Measurements from ENCODE around the gene CEP290. TPM values are rescaled to one million over a fixed set of nuclear protein-coding genes. Genes with fewer than 3 reads are reported as not detected.

Gene CEP290
- total and polyA plus RNA-seq, 10 of the 15 experiments (the other 5 are each of a cell fraction or from before 2014, with no cell fraction given), result 4.8 to 15.7 (median 10.7) TPM

- ATAC-seq, result no peak
- FAIRE-seq, result no peak
- Histone ChIP-seq H2AFZ (ENCODE audit: control insufficient read depth, low read depth, low read length) (no peak overlapping the region), H3K4me3 (no peak overlapping the region), H3K36me3 (ENCODE audit: control insufficient read depth in 2 of 2, insufficient read depth in 2 of 2, low read length in 1 of 2) (no peaks in the 10 kb centered on the region), H3K27me3 (replicated peaks in 1 of 2; ENCODE audit: control insufficient read depth in 2 of 2, insufficient read depth in 2 of 2, low read length in 1 of 2) (no peaks in the 10 kb centered on the region), H3K79me2 (ENCODE audit: control insufficient read depth, insufficient read depth, low read length) (no peaks in the 10 kb centered on the region), H3K4me1 (ENCODE audit: control insufficient read depth, insufficient read depth, low read length) (no peaks in the 10 kb centered on the region), H3K9me3 (replicated peaks; ENCODE audit: control insufficient read depth, insufficient read depth, low read length) (no peaks in the 10 kb centered on the region; the same call in 2 of the 3 replicates), H3K4me2 (ENCODE audit: control insufficient read depth, insufficient read depth) (no peak overlapping the region), H3K27ac (ENCODE audit: control insufficient read depth, insufficient read depth) (no peak overlapping the region), H3K9ac (ENCODE audit: control insufficient read depth, insufficient read depth, low read length) (no peak overlapping the region), H4K20me1 (ENCODE audit: control insufficient read depth, insufficient read depth) (no peaks in the 10 kb centered on the region)
- ChIA-PET CTCF (no interaction called here), SMC1A (ENCODE audit: uncharacterized antibody, unreplicated experiment) (no interaction called here), RAD21 (ENCODE audit: unreplicated experiment) (no interaction called here), POLR2A (no interaction called here)
- BruUV-seq (replicated peaks), result no TSS peak
- intact Hi-C loops (cut with micrococcal nuclease; ENCODE audit: unreplicated experiment) (no loop called here), in situ Hi-C loops (cut with MboI) (no loop called here)
- TF ChIP-seq TBL1XR1 (IDR thresholded peaks at IDR 0.05; ENCODE audit: low read depth, low read length) (no peak), ZNF687 (IDR thresholded peaks at IDR 0.05) (no peak), POU2F2 (IDR thresholded peaks at IDR 0.05; ENCODE audit: borderline replicate concordance, low read depth, low read length) (no peak), BCL3 (IDR thresholded peaks at IDR 0.05; ENCODE audit: borderline replicate concordance, insufficient read depth, low read depth, low read length, poor library complexity, severe bottlenecking) (no peak), ZNF622 (IDR thresholded peaks at IDR 0.05) (no peak), USF2 (IDR thresholded peaks at IDR 0.05; ENCODE audit: borderline replicate concordance, low read depth, low read length) (no peak), BRCA1 (IDR thresholded peaks at IDR 0.05; ENCODE audit: low read depth, low read length) (no peak), SREBF2 (IDR thresholded peaks at IDR 0.05; ENCODE audit: low read length) (no peak), CHD1 (IDR thresholded peaks at IDR 0.05; ENCODE audit: low read depth, low read length) (no peak), FOS (IDR thresholded peaks at IDR 0.05; ENCODE audit: borderline replicate concordance, extremely low read depth, insufficient read length) (no peak), ATF7 (IDR thresholded peaks at IDR 0.05; ENCODE audit: low read depth) (no peak), RELA (IDR thresholded peaks at IDR 0.05; ENCODE audit: borderline replicate concordance, partially characterized antibody) (no peak), NBN (IDR thresholded peaks at IDR 0.05) (no peak), HCFC1 (IDR thresholded peaks at IDR 0.05; ENCODE audit: low read length) (no peak), BCL11A (IDR thresholded peaks at IDR 0.05; ENCODE audit: low read depth, low read length) (no peak), CEBPB (IDR thresholded peaks at IDR 0.05; ENCODE audit: borderline replicate concordance in 1 of 2, low read depth in 2 of 2, low read length in 2 of 2) (no peak), TCF3 (IDR thresholded peaks at IDR 0.05; ENCODE audit: borderline replicate concordance, insufficient read depth, low read depth, low read length) (no peak), CREB1 (IDR thresholded peaks at IDR 0.05; ENCODE audit: low read depth) (no peak)
- no peak for DNase-seq (ENCODE audit: low read depth, low spot score)
- WGBS (ENCODE audit: insufficient coverage, insufficient replicate concordance, low lambda C conversion rate, missing lambda C conversion rate), result 8% methylated on average over 3 of the region's 3 CpGs
Measured at GRCh38 chr12:88017964-88018363, 123.9 kb downstream of the CEP290 start.

Measured in GM12878 (cell line).